AG04449 (cell line): ENCODE data around the gene EPHA6.

Experiments
- CTCF ChIA-PET: fragments of 350-600 bp; formaldehyde crosslinking; extraction: SDS; loops from one replicate; lab custom pipeline; 2021; ENCODE audit warnings: antibody characterized with exemption; lab: Yijun Ruan, JAX
- POLR2A ChIA-PET: fragments of 400-600, 350-600 bp; formaldehyde crosslinking; extraction: SDS; loops from one replicate; lab custom pipeline; 2020; ENCODE audit warnings: antibody characterized with exemption, inconsistent platforms; lab: Yijun Ruan, JAX
- DNase-seq: peaks from one replicate; pipeline ENCODE4 v3.0.0-alpha.2; 2010; ENCODE audit warnings: low read depth, low spot score
- H3K4me3 ChIP-seq: 2 replicates; pipeline ENCODE4 v1.5.1; 2011; ENCODE audit warnings: low read depth, mild to moderate bottlenecking, control low read depth, low read length
- CTCF ChIP-seq: IDR thresholded peaks from one replicate; pipeline ENCODE4 v1.5.1; 2011; ENCODE audit warnings: mild to moderate bottlenecking, moderate library complexity, low read length, control low read depth, inconsistent platforms; ENCODE audit not compliant: insufficient read depth; ENCODE audit errors: missing control alignments

The EPHA6 gene

GRCh38 chr3:96843505-96844203 lies 29.3 kb downstream of the EPHA6 start:
- ChIA-PET CTCF (no interaction called here), POLR2A (no interaction called here)
- no peak for TF ChIP-seq CTCF
- no peak overlapping the region for H3K4me3 ChIP-seq
- DNase-seq, result no peak

GRCh38 chr3:96844204-96844514 lies 29.8 kb downstream of the EPHA6 start:
- POLR2A ChIA-PET, result no interaction called here
- CTCF ChIA-PET, result no interaction called here
- H3K4me3 ChIP-seq, result no peak overlapping the region
- DNase-seq, result no peak
- TF ChIP-seq CTCF, result no peak

- DNase-seq, result no peak
- TF ChIP-seq CTCF, result no peak
- H3K4me3 ChIP-seq, result no peak overlapping the region
- CTCF ChIA-PET, result no interaction called here
- POLR2A ChIA-PET, result no interaction called here
Observed at GRCh38 chr3:96852849-96853248, 38.5 kb downstream of the EPHA6 start.

- ChIA-PET CTCF (no interaction called here), POLR2A (no interaction called here)
- no peak for DNase-seq
- H3K4me3 ChIP-seq, result no peak overlapping the region
- no peak for TF ChIP-seq CTCF
Observed at GRCh38 chr3:96860882-96861281, 46.5 kb downstream of the EPHA6 start.

- H3K4me3 ChIP-seq, result no peak overlapping the region
- ChIA-PET POLR2A (no interaction called here), CTCF (interaction anchor here (0.6 to 3.0 kb wide), 7 partner anchors 9 to 858 kb away, joined by 3 to 17 read pairs (median 3); no protein-coding TSS in a partner anchor)
- no peak for DNase-seq
- peak; percentile 44 for TF ChIP-seq CTCF
Observed at GRCh38 chr3:96863129-96863740, 48.8 kb downstream of the EPHA6 start.

- TF ChIP-seq CTCF, result no peak
- POLR2A ChIA-PET, result no interaction called here
- CTCF ChIA-PET, result no interaction called here
- DNase-seq, result no peak
- H3K4me3 ChIP-seq, result no peak overlapping the region
Observed at GRCh38 chr3:96865605-96866004, 51.2 kb downstream of the EPHA6 start.
